ENCODE measurements around the gene MATR3. TPM values are rescaled to one million over a fixed set of nuclear protein-coding genes. Genes with fewer than 3 reads are reported as not detected.

Gene MATR3
- total RNA-seq, 1 experiment from 2014 or later: 194 TPM

GRCh38 chr5:139298242-139298641, 4.7 kb downstream of the MATR3 start:
- CTCF ChIA-PET: no interaction called here
- no peak overlapping the region for H3K27ac Mint-ChIP-seq (ENCODE audit: unreplicated experiment)
- H3K9me3 Mint-ChIP-seq (ENCODE audit: unreplicated experiment): no peaks in the 10 kb centered on the region

GRCh38 chr5:139299486-139299885, 5.9 kb downstream of the MATR3 start:
- BruUV-seq (replicated peaks): no TSS peak
- H3K9me3 Mint-ChIP-seq (ENCODE audit: unreplicated experiment): no peaks in the 10 kb centered on the region
- H3K4me3 Mint-ChIP-seq (ENCODE audit: unreplicated experiment): no peak overlapping the region
- no peaks in the 10 kb centered on the region for H3K27me3 ChIP-seq (replicated peaks; ENCODE audit: control insufficient read depth, insufficient read depth, low read length)
- peaks cover 28% of the 10 kb centered on the region for H3K4me1 ChIP-seq
- H3K27me3 Mint-ChIP-seq (ENCODE audit: insufficient read depth, unreplicated experiment): no peaks in the 10 kb centered on the region
- H3K4me1 Mint-ChIP-seq (ENCODE audit: low read depth, unreplicated experiment): peaks cover 42% of the 10 kb centered on the region
- H3K27ac Mint-ChIP-seq (ENCODE audit: unreplicated experiment): no peak overlapping the region
- no peaks in the 10 kb centered on the region for H3K9me3 ChIP-seq
- POLR2A ChIA-PET: no interaction called here
- no peaks in the 10 kb centered on the region; the same call in 1 of the 2 replicates for H3K36me3 ChIP-seq (ENCODE audit: control insufficient read depth, insufficient read depth, low read length)
- TF ChIP-seq, protein P1, sequence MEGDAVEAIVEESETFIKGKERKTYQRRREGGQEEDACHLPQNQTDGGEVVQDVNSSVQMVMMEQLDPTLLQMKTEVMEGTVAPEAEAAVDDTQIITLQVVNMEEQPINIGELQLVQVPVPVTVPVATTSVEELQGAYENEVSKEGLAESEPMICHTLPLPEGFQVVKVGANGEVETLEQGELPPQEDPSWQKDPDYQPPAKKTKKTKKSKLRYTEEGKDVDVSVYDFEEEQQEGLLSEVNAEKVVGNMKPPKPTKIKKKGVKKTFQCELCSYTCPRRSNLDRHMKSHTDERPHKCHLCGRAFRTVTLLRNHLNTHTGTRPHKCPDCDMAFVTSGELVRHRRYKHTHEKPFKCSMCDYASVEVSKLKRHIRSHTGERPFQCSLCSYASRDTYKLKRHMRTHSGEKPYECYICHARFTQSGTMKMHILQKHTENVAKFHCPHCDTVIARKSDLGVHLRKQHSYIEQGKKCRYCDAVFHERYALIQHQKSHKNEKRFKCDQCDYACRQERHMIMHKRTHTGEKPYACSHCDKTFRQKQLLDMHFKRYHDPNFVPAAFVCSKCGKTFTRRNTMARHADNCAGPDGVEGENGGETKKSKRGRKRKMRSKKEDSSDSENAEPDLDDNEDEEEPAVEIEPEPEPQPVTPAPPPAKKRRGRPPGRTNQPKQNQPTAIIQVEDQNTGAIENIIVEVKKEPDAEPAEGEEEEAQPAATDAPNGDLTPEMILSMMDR (IDR thresholded peaks at IDR 0.05; ENCODE audit: insufficient read depth in 1 of 2, low read depth in 1 of 2, low read length in 1 of 2, severe bottlenecking in 1 of 2, unreplicated experiment in 1 of 2): no peak
- DNase-seq: no peak
- intact Hi-C loops (cut with micrococcal nuclease; ENCODE audit: unreplicated experiment): no loop called here
- peaks cover 60% of the 10 kb centered on the region for H3K36me3 Mint-ChIP-seq (ENCODE audit: insufficient read depth, unreplicated experiment)
- no peak overlapping the region for H3K4me3 ChIP-seq (ENCODE audit: low read depth, low read length)
- CTCF ChIA-PET: no interaction called here

More at GRCh38 chr5:139298242-139298641, 4.7 kb downstream of the MATR3 start:
- peaks cover 68% of the 10 kb centered on the region for H3K36me3 Mint-ChIP-seq (ENCODE audit: insufficient read depth, unreplicated experiment)
- H3K4me1 Mint-ChIP-seq (ENCODE audit: low read depth, unreplicated experiment): peaks cover 37% of the 10 kb centered on the region
- H3K4me3 Mint-ChIP-seq (ENCODE audit: unreplicated experiment): no peak overlapping the region
- H3K36me3 ChIP-seq (ENCODE audit: control insufficient read depth, insufficient read depth, low read length): no peaks in the 10 kb centered on the region; the same call in 1 of the 2 replicates
- POLR2A ChIA-PET: no interaction called here
- H3K27me3 Mint-ChIP-seq (ENCODE audit: insufficient read depth, unreplicated experiment): no peaks in the 10 kb centered on the region
- intact Hi-C loops (cut with micrococcal nuclease; ENCODE audit: unreplicated experiment): no loop called here
- no peak overlapping the region for H3K4me3 ChIP-seq (ENCODE audit: low read depth, low read length)
- no peak for DNase-seq
- H3K9me3 ChIP-seq: no peaks in the 10 kb centered on the region
- no TSS peak for BruUV-seq (replicated peaks)
- H3K27me3 ChIP-seq (replicated peaks; ENCODE audit: control insufficient read depth, insufficient read depth, low read length): no peaks in the 10 kb centered on the region
- peaks cover 27% of the 10 kb centered on the region for H3K4me1 ChIP-seq
- TF ChIP-seq, protein P1 (IDR thresholded peaks at IDR 0.05; ENCODE audit: insufficient read depth in 1 of 2, low read depth in 1 of 2, low read length in 1 of 2, severe bottlenecking in 1 of 2, unreplicated experiment in 1 of 2): no peak

- no peak for DNase-seq
- CTCF ChIA-PET: no interaction called here
- Histone ChIP-seq H3K9me3 (no peaks in the 10 kb centered on the region), H3K27me3 (replicated peaks; ENCODE audit: control insufficient read depth, insufficient read depth, low read length) (no peaks in the 10 kb centered on the region), H3K4me3 (ENCODE audit: low read depth, low read length) (no peak overlapping the region), H3K36me3 (ENCODE audit: control insufficient read depth, insufficient read depth, low read length) (no peaks in the 10 kb centered on the region; the same call in 1 of the 2 replicates), H3K4me1 (peaks cover 23% of the 10 kb centered on the region)
- no peak overlapping the region for H3K4me3 Mint-ChIP-seq (ENCODE audit: unreplicated experiment)
- H3K27me3 Mint-ChIP-seq (ENCODE audit: insufficient read depth, unreplicated experiment): no peaks in the 10 kb centered on the region
- POLR2A ChIA-PET: no interaction called here
- no TSS peak for BruUV-seq (replicated peaks)
- TF ChIP-seq, protein P1 (IDR thresholded peaks at IDR 0.05; ENCODE audit: insufficient read depth in 1 of 2, low read depth in 1 of 2, low read length in 1 of 2, severe bottlenecking in 1 of 2, unreplicated experiment in 1 of 2): no peak
- intact Hi-C loops (cut with micrococcal nuclease; ENCODE audit: unreplicated experiment): no loop called here
- H3K4me1 Mint-ChIP-seq (ENCODE audit: low read depth, unreplicated experiment): peaks cover 49% of the 10 kb centered on the region
- H3K27ac Mint-ChIP-seq (ENCODE audit: unreplicated experiment): no peak overlapping the region
- H3K36me3 Mint-ChIP-seq (ENCODE audit: insufficient read depth, unreplicated experiment): peaks cover 51% of the 10 kb centered on the region
- H3K9me3 Mint-ChIP-seq (ENCODE audit: unreplicated experiment): no peaks in the 10 kb centered on the region
Observed at GRCh38 chr5:139301808-139302499, 8.4 kb downstream of the MATR3 start.

Data from Caco-2 (cell line).